SK-N-SH treated with all-trans-retinoic acid at 6 μM for 48 hours (cell line): ENCODE measurements around the gene OR5AU1.

Source experiments
- OSR1 ChIP-seq: fragments of 250-450 bp; sonication (Bioruptor Pico); IDR thresholded peaks from 2 replicates; pipeline ENCODE4 v1.8.0; 2022; ENCODE audit warnings: moderate library complexity, mild to moderate bottlenecking, inconsistent platforms
- SNAI2 ChIP-seq: fragments of 250-450 bp; sonication (Bioruptor Pico); IDR thresholded peaks from 2 replicates; pipeline ENCODE4 v1.5.0; 2020; ENCODE audit warnings: mild to moderate bottlenecking, moderate library complexity
- ZNF8 ChIP-seq: fragments of 450-650 bp; formaldehyde crosslinking; IDR thresholded peaks from 2 replicates; pipeline ENCODE4 v1.5.0; 2020; ENCODE audit warnings: mild to moderate bottlenecking, moderate library complexity
- TF ChIP-seq, protein P1 (sequence below): fragments of 250-450 bp; sonication (Bioruptor Pico); IDR thresholded peaks from 2 replicates; pipeline ENCODE4 v1.5.1; 2020; ENCODE audit warnings: low read depth, mild to moderate bottlenecking, moderate library complexity
- TF ChIP-seq, protein P2 (sequence below): fragments of 250-450 bp; sonication (Bioruptor Pico); IDR thresholded peaks from 2 replicates; pipeline ENCODE4 v1.8.0; 2020; ENCODE audit warnings: mild to moderate bottlenecking, moderate library complexity, borderline replicate concordance

DNA sequence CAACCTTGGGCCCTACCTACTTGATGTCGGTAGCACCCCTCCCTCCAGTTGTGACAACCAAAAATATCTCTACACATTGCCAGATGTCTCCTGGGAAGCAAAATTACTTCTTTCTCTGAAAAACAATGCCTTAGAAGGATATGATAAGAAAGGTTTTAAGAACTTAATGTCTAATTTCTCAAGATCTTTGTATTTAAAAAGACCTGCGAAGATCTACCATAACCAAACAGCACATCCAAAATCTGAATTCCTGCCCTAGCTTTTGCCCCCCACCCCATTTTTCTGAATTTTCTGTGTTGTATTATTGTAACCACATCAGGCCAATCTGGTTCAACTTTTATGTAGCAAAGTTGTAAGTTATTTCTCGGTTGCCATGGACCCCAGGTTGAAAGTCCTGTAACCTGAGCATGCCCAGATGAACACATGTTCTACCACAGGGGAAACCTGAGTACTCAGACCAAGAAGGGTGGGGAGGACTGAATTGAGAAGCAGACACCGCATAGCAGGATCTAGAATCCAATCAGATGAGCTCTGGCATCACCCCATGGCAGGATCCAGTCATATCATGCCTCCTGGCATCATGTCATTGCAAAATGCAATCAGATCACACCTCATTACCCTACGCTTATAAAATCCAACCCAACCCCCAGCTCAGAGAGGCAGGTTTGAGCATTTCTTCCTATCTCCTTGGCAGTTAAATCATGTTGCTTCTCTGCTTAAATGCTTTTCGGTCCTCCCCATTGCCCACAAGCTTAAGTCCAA, 46.3 kb downstream of the OR5AU1 start:
- TF ChIP-seq ZNF8 (CRISPR knock-in tag) (no peak), OSR1 (CRISPR knock-in tag) (no peak), SNAI2 (CRISPR knock-in tag) (no peak)
- TF ChIP-seq, protein P1, sequence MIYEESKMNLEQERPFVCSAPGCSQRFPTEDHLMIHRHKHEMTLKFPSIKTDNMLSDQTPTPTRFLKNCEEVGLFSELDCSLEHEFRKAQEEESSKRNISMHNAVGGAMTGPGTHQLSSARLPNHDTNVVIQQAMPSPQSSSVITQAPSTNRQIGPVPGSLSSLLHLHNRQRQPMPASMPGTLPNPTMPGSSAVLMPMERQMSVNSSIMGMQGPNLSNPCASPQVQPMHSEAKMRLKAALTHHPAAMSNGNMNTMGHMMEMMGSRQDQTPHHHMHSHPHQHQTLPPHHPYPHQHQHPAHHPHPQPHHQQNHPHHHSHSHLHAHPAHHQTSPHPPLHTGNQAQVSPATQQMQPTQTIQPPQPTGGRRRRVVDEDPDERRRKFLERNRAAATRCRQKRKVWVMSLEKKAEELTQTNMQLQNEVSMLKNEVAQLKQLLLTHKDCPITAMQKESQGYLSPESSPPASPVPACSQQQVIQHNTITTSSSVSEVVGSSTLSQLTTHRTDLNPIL (CRISPR knock-in tag): no peak
- TF ChIP-seq, protein P2, sequence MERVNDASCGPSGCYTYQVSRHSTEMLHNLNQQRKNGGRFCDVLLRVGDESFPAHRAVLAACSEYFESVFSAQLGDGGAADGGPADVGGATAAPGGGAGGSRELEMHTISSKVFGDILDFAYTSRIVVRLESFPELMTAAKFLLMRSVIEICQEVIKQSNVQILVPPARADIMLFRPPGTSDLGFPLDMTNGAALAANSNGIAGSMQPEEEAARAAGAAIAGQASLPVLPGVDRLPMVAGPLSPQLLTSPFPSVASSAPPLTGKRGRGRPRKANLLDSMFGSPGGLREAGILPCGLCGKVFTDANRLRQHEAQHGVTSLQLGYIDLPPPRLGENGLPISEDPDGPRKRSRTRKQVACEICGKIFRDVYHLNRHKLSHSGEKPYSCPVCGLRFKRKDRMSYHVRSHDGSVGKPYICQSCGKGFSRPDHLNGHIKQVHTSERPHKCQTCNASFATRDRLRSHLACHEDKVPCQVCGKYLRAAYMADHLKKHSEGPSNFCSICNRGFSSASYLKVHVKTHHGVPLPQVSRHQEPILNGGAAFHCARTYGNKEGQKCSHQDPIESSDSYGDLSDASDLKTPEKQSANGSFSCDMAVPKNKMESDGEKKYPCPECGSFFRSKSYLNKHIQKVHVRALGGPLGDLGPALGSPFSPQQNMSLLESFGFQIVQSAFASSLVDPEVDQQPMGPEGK: no peak
